HG03342 (cell line): ENCODE results near the gene CDC5L.

ENCODE experiments used
- ATAC-seq: cut with Tn5 transposase; IDR thresholded peaks from one replicate; pipeline ENCODE4 v1.9.1; 2021; ENCODE audit warnings: mild to moderate bottlenecking, moderate library complexity; ENCODE audit not compliant: unreplicated experiment

CDC5L gene

GRCh38 chr6:44373051-44373450 is 14.5 kb upstream of the CDC5L start:
- no peak for ATAC-seq

- no peak for ATAC-seq
Observed at GRCh38 chr6:44373787-44374186, 13.7 kb upstream of the CDC5L start.

- no peak for ATAC-seq
Observed at GRCh38 chr6:44375071-44375470, 12.4 kb upstream of the CDC5L start.

GRCh38 chr6:44377484-44377883 is 10.0 kb upstream of the CDC5L start:
- no peak for ATAC-seq

- ATAC-seq: no peak
Observed at GRCh38 chr6:44377971-44378370, 9.5 kb upstream of the CDC5L start.

GRCh38 chr6:44381739-44382138 is 5.8 kb upstream of the CDC5L start:
- no peak for ATAC-seq

- ATAC-seq: no peak
Observed at GRCh38 chr6:44386364-44386928, 1.1 kb upstream of the CDC5L start.

- peak; percentile 5 for ATAC-seq
Observed at GRCh38 chr6:44386929-44387345, 569 bp upstream of the CDC5L start.

- peak; percentile 3 for ATAC-seq
Observed at GRCh38 chr6:44388135-44388487, 605 bp downstream of the CDC5L start.

- no peak for ATAC-seq
Observed at GRCh38 chr6:44388887-44389286, 1.4 kb downstream of the CDC5L start.

- ATAC-seq: no peak
Observed at GRCh38 chr6:44390158-44390683, 2.7 kb downstream of the CDC5L start.

- no peak for ATAC-seq
Observed at GRCh38 chr6:44395501-44395900, 8.0 kb downstream of the CDC5L start.

GRCh38 chr6:44396968-44397367 is 9.5 kb downstream of the CDC5L start:
- no peak for ATAC-seq

GRCh38 chr6:44397424-44398164 is 10.1 kb downstream of the CDC5L start:
- ATAC-seq: no peak

GRCh38 chr6:44399991-44400390 is 12.5 kb downstream of the CDC5L start:
- no peak for ATAC-seq

GRCh38 chr6:44400572-44400971 is 13.1 kb downstream of the CDC5L start:
- no peak for ATAC-seq

- ATAC-seq: no peak
Observed at GRCh38 chr6:44401138-44401537, 13.6 kb downstream of the CDC5L start.

- no peak for ATAC-seq
Observed at GRCh38 chr6:44404022-44404714, 16.7 kb downstream of the CDC5L start.

GRCh38 chr6:44404715-44405099 is 17.2 kb downstream of the CDC5L start:
- no peak for ATAC-seq

- ATAC-seq: no peak
Observed at GRCh38 chr6:44407951-44408670, 20.6 kb downstream of the CDC5L start.

- ATAC-seq: no peak
Observed at GRCh38 chr6:44409207-44409794, 21.8 kb downstream of the CDC5L start.
